ENCODE data around the gene PALMD. TPM values are rescaled to one million over a fixed set of nuclear protein-coding genes. Genes with fewer than 3 reads are reported as not detected.
A peak's percentile ranks its signal among the peaks of the same experiment; 100 is the strongest.

Gene PALMD
- total and polyA plus RNA-seq, 5 donors: 71.9 to 79.6 (median 74.6) TPM

- intact Hi-C loops (cut with DNase I): no loop called here
- Histone ChIP-seq H3K4me3 (ENCODE audit: low read length) (no peak overlapping the region), H3K27ac (ENCODE audit: low read length) (peak overlapping the region; percentile 95), H3K9me3 (ENCODE audit: control insufficient read depth, low read length) (no peaks in the 10 kb centered on the region), H3K27me3 (ENCODE audit: control insufficient read depth, insufficient read depth) (no peaks in the 10 kb centered on the region), H3K4me1 (ENCODE audit: control insufficient read depth, insufficient read depth, low read length) (peaks cover 11% of the 10 kb centered on the region)
- ATAC-seq (no peak), DNase-seq (no peak)
- WGBS: 79% methylated on average over 2 of the region's 2 CpGs
Measured at GRCh38 chr1:99660496-99660895, 14.6 kb downstream of the PALMD start.

- H3K27me3 ChIP-seq (ENCODE audit: control insufficient read depth, insufficient read depth): no peaks in the 10 kb centered on the region
- peak in 1 of 2 donors; percentile 7 for ATAC-seq
- H3K9me3 ChIP-seq (ENCODE audit: control insufficient read depth, low read length): no peaks in the 10 kb centered on the region
- peak overlapping the region; percentile 2 for H3K4me3 ChIP-seq (ENCODE audit: low read length)
- H3K4me1 ChIP-seq (ENCODE audit: control insufficient read depth, insufficient read depth, low read length): peaks cover 11% of the 10 kb centered on the region
- peak overlapping the region; percentile 81 for H3K27ac ChIP-seq (ENCODE audit: low read length)
- 42% methylated on average over 3 of the region's 3 CpGs for WGBS
- DNase-seq: no peak
- intact Hi-C loops (cut with DNase I): no loop called here
Measured at GRCh38 chr1:99661780-99662179, 15.9 kb downstream of the PALMD start.

GRCh38 chr1:99662539-99663080 lies 16.7 kb downstream of the PALMD start:
- DNase-seq (peak; percentile 84 to 89 (median 87)), ATAC-seq (peak; percentile 90 to 94)
- Histone ChIP-seq H3K27ac (ENCODE audit: low read length) (peak overlapping the region; percentile 58), H3K4me3 (ENCODE audit: low read length) (no peak overlapping the region), H3K27me3 (ENCODE audit: control insufficient read depth, insufficient read depth) (no peaks in the 10 kb centered on the region), H3K9me3 (ENCODE audit: control insufficient read depth, low read length) (no peaks in the 10 kb centered on the region), H3K4me1 (ENCODE audit: control insufficient read depth, insufficient read depth, low read length) (peaks cover 11% of the 10 kb centered on the region)
- WGBS: 30% methylated on average over 3 of the region's 3 CpGs
- intact Hi-C loops (cut with DNase I): no loop called here

GRCh38 chr1:99663501-99663900 lies 17.6 kb downstream of the PALMD start:
- ATAC-seq: no peak
- Histone ChIP-seq H3K27me3 (ENCODE audit: control insufficient read depth, insufficient read depth) (no peaks in the 10 kb centered on the region), H3K4me1 (ENCODE audit: control insufficient read depth, insufficient read depth, low read length) (peaks cover 10% of the 10 kb centered on the region), H3K4me3 (ENCODE audit: low read length) (no peak overlapping the region), H3K27ac (ENCODE audit: low read length) (peak overlapping the region; percentile 43), H3K9me3 (ENCODE audit: control insufficient read depth, low read length) (no peaks in the 10 kb centered on the region)
- 87% methylated on average over 2 of the region's 2 CpGs for WGBS
- intact Hi-C loops (cut with DNase I): no loop called here
- DNase-seq: no peak

GRCh38 chr1:99665212-99665611 lies 19.3 kb downstream of the PALMD start:
- no peaks in the 10 kb centered on the region for H3K9me3 ChIP-seq (ENCODE audit: control insufficient read depth, low read length)
- 91% methylated on average over 1 of the region's 1 CpG for WGBS
- no peak for ATAC-seq
- H3K4me3 ChIP-seq (ENCODE audit: low read length): no peak overlapping the region
- no peak overlapping the region for H3K27ac ChIP-seq (ENCODE audit: low read length)
- H3K27me3 ChIP-seq (ENCODE audit: control insufficient read depth, insufficient read depth): no peaks in the 10 kb centered on the region
- peaks cover 9% of the 10 kb centered on the region for H3K4me1 ChIP-seq (ENCODE audit: control insufficient read depth, insufficient read depth, low read length)
- no peak for DNase-seq
- intact Hi-C loops (cut with DNase I): no loop called here

- peaks cover 17% of the 10 kb centered on the region for H3K4me1 ChIP-seq (ENCODE audit: control insufficient read depth, insufficient read depth, low read length)
- H3K9me3 ChIP-seq (ENCODE audit: control insufficient read depth, low read length): no peaks in the 10 kb centered on the region
- no peak overlapping the region for H3K4me3 ChIP-seq (ENCODE audit: low read length)
- H3K27ac ChIP-seq (ENCODE audit: low read length): peak overlapping the region; percentile 75
- WGBS: 85% methylated on average over 4 of the region's 4 CpGs
- DNase-seq (no peak), ATAC-seq (no peak)
- intact Hi-C loops (cut with DNase I): no loop called here
- no peaks in the 10 kb centered on the region for H3K27me3 ChIP-seq (ENCODE audit: control insufficient read depth, insufficient read depth)
Measured at GRCh38 chr1:99669376-99669775, 23.5 kb downstream of the PALMD start.

- ATAC-seq (no peak), DNase-seq (no peak)
- intact Hi-C loops (cut with DNase I): no loop called here
- H3K9me3 ChIP-seq (ENCODE audit: control insufficient read depth, low read length): no peaks in the 10 kb centered on the region
- WGBS: 98% methylated on average over 2 of the region's 2 CpGs
- H3K27me3 ChIP-seq (ENCODE audit: control insufficient read depth, insufficient read depth): no peaks in the 10 kb centered on the region
- H3K4me1 ChIP-seq (ENCODE audit: control insufficient read depth, insufficient read depth, low read length): peaks cover 19% of the 10 kb centered on the region
- no peak overlapping the region for H3K4me3 ChIP-seq (ENCODE audit: low read length)
- H3K27ac ChIP-seq (ENCODE audit: low read length): no peak overlapping the region
Measured at GRCh38 chr1:99669821-99670220, 23.9 kb downstream of the PALMD start.

- H3K4me3 ChIP-seq (ENCODE audit: low read length): no peak overlapping the region
- no peaks in the 10 kb centered on the region for H3K27me3 ChIP-seq (ENCODE audit: control insufficient read depth, insufficient read depth)
- no peak for ATAC-seq
- intact Hi-C loops (cut with DNase I): no loop called here
- WGBS: 25% methylated on average over 1 of the region's 1 CpG
- peak overlapping the region; percentile 82 for H3K27ac ChIP-seq (ENCODE audit: low read length)
- DNase-seq: no peak
- H3K4me1 ChIP-seq (ENCODE audit: control insufficient read depth, insufficient read depth, low read length): peaks cover 22% of the 10 kb centered on the region
- H3K9me3 ChIP-seq (ENCODE audit: control insufficient read depth, low read length): no peaks in the 10 kb centered on the region
Measured at GRCh38 chr1:99670583-99670982, 24.7 kb downstream of the PALMD start.

GRCh38 chr1:99672038-99672437 lies 26.1 kb downstream of the PALMD start:
- intact Hi-C loops (cut with DNase I): no loop called here
- H3K4me1 ChIP-seq (ENCODE audit: control insufficient read depth, insufficient read depth, low read length): peaks cover 22% of the 10 kb centered on the region
- no peak overlapping the region for H3K4me3 ChIP-seq (ENCODE audit: low read length)
- no peak for ATAC-seq
- H3K9me3 ChIP-seq (ENCODE audit: control insufficient read depth, low read length): no peaks in the 10 kb centered on the region
- no peaks in the 10 kb centered on the region for H3K27me3 ChIP-seq (ENCODE audit: control insufficient read depth, insufficient read depth)
- H3K27ac ChIP-seq (ENCODE audit: low read length): peak overlapping the region; percentile 91
- WGBS: 63% methylated on average over 4 of the region's 4 CpGs
- no peak for DNase-seq

GRCh38 chr1:99672530-99673213 lies 26.8 kb downstream of the PALMD start:
- no peak overlapping the region for H3K4me3 ChIP-seq (ENCODE audit: low read length)
- peak overlapping the region; percentile 91 for H3K27ac ChIP-seq (ENCODE audit: low read length)
- no peaks in the 10 kb centered on the region for H3K9me3 ChIP-seq (ENCODE audit: control insufficient read depth, low read length)
- WGBS: 31% methylated on average over 6 of the region's 6 CpGs
- H3K27me3 ChIP-seq (ENCODE audit: control insufficient read depth, insufficient read depth): no peaks in the 10 kb centered on the region
- ATAC-seq (peak; percentile 87 to 88), DNase-seq (peak in 2 of 3 donors; percentile 38 to 55)
- intact Hi-C loops (cut with DNase I): no loop called here
- peaks cover 22% of the 10 kb centered on the region for H3K4me1 ChIP-seq (ENCODE audit: control insufficient read depth, insufficient read depth, low read length)

GRCh38 chr1:99673315-99673714 lies 27.4 kb downstream of the PALMD start:
- intact Hi-C loops (cut with DNase I): no loop called here
- no peak for ATAC-seq
- DNase-seq: no peak
- Histone ChIP-seq H3K9me3 (ENCODE audit: control insufficient read depth, low read length) (no peaks in the 10 kb centered on the region), H3K27ac (ENCODE audit: low read length) (no peak overlapping the region), H3K4me3 (ENCODE audit: low read length) (no peak overlapping the region), H3K4me1 (ENCODE audit: control insufficient read depth, insufficient read depth, low read length) (peaks cover 22% of the 10 kb centered on the region), H3K27me3 (ENCODE audit: control insufficient read depth, insufficient read depth) (no peaks in the 10 kb centered on the region)
- 73% methylated on average over 4 of the region's 5 CpGs for WGBS

All from right cardiac atrium (tissue), 5 donors.